Spleen (tissue), 7 donors: ENCODE data around the gene SLC49A4.

Source experiments
- CTCF ChIP-seq, 11 experiments: fragments of 200-600 bp in 7 of 11; fragments of 450-650 bp in 4 of 11; sonication (generic) in 4 of 11; IDR thresholded peaks in 8 of 11; conservative IDR thresholded peaks in 3 of 11; 1 replicate in 7 of 11; 2 replicates in 4 of 11; pipeline versions ENCODE4 v1.4.0 to v1.8.0; 2016 to 2021; ENCODE audit warnings: antibody characterized with exemption in 11 of 11, inconsistent platforms in 4 of 11, mild to moderate bottlenecking in 1 of 11
- POLR2A ChIP-seq, 3 donors: fragments of 450-650 bp; IDR thresholded peaks; one replicate each; pipeline ENCODE4 v1.5.1; 2017; ENCODE audit warnings: antibody characterized with exemption in 3 of 3, mild to moderate bottlenecking in 1 of 3
- POLR2AphosphoS5 ChIP-seq, 3 donors: sonication (generic); formaldehyde crosslinking; IDR thresholded peaks; one replicate each; pipeline ENCODE4 v1.5.1; 2017; ENCODE audit warnings: antibody characterized with exemption in 3 of 3
- donor health status: DM: no; HTN: no; CAD: no; lungs with moderate emphysema.
- donor health status: DM: no; HTN: no; CAD: no.
- donor health status: DM: no; HTN: no; CAD: no.

DNA sequence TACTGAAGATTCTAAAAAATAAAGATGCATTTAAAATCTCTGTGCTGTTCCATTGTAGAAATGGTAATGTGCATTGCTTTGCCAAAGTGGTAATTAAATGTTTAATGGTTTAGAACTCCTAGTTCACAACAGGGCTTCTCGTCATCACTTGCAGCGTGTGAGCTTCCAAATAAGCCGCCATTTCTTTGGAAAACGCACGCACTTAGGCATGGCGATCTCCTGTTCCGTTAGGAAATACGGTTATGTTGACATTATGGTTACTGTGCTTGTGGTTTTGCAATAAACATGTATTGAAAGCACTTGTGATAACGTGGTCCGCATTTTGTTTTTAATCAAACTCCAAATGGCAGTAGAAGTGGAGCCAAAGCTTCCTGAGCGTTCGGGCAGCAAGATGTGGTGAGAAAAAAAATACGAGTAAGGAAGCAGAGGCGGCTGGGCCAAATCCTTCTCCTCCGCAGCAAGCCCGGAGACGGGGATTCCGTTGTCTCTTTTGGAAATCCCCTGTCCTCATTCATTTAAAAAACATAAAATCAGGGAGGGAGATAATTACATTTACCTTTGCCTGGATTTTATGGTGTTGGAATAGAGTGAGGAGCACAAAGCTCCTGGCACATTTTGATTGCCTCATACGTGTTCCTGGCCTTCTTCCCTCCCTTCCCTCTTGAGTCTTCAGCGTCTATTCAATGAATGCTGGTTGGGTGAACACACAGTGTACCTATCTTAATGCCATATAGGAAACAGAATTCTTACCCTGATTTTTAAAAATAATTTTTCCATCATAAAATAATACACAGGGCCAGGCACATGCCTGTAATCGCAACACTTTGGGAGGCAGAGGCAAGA lies 97.5 kb downstream of the SLC49A4 start:
- TF ChIP-seq POLR2A (IDR thresholded peaks at IDR 0.05) (no peak), CTCF (IDR thresholded peaks at IDR 0.05 in 8 of 11, conservative IDR thresholded peaks at IDR 0.05 in 3 of 11) (no peak), POLR2AphosphoS5 (IDR thresholded peaks at IDR 0.05) (no peak)
